GM19099 (cell line): Measurements from ENCODE around the gene CROCC2.

Experiments
- POLR2A ChIP-seq: IDR thresholded peaks from 3 replicates; pipeline ENCODE4 v1.6.1; 2011; ENCODE audit warnings: low read depth; ENCODE audit not compliant: insufficient read length; ENCODE audit errors: extremely low read depth

CROCC2 gene

GRCh38 chr2:241029599-241030332, 123.6 kb downstream of the CROCC2 start:
- TF ChIP-seq POLR2A, result no peak

GRCh38 chr2:241030333-241030680, 124.2 kb downstream of the CROCC2 start:
- TF ChIP-seq POLR2A, result no peak

- TF ChIP-seq POLR2A, result no peak
Observed at GRCh38 chr2:241030883-241031282, 124.7 kb downstream of the CROCC2 start.

- no peak for TF ChIP-seq POLR2A
Observed at GRCh38 chr2:241031436-241032165, 125.5 kb downstream of the CROCC2 start.

GRCh38 chr2:241033336-241033987, 127.3 kb downstream of the CROCC2 start:
- no peak for TF ChIP-seq POLR2A

GRCh38 chr2:241033994-241034393, 127.9 kb downstream of the CROCC2 start:
- TF ChIP-seq POLR2A, result no peak

- TF ChIP-seq POLR2A, result no peak
Observed at GRCh38 chr2:241034490-241035141, 128.5 kb downstream of the CROCC2 start.

- no peak for TF ChIP-seq POLR2A
Observed at GRCh38 chr2:241035142-241035817, 129.1 kb downstream of the CROCC2 start.

GRCh38 chr2:241035818-241036396, 129.8 kb downstream of the CROCC2 start:
- no peak for TF ChIP-seq POLR2A

GRCh38 chr2:241036397-241036963, 130.3 kb downstream of the CROCC2 start:
- no peak for TF ChIP-seq POLR2A

GRCh38 chr2:241036964-241037421, 130.9 kb downstream of the CROCC2 start:
- peak; percentile 27 for TF ChIP-seq POLR2A

GRCh38 chr2:241037498-241037897, 131.4 kb downstream of the CROCC2 start:
- TF ChIP-seq POLR2A, result no peak

- TF ChIP-seq POLR2A, result no peak
Observed at GRCh38 chr2:241038374-241039180, 132.4 kb downstream of the CROCC2 start.
